ENCODE data around the gene TBC1D1.

- TF ChIP-seq, protein P1, sequence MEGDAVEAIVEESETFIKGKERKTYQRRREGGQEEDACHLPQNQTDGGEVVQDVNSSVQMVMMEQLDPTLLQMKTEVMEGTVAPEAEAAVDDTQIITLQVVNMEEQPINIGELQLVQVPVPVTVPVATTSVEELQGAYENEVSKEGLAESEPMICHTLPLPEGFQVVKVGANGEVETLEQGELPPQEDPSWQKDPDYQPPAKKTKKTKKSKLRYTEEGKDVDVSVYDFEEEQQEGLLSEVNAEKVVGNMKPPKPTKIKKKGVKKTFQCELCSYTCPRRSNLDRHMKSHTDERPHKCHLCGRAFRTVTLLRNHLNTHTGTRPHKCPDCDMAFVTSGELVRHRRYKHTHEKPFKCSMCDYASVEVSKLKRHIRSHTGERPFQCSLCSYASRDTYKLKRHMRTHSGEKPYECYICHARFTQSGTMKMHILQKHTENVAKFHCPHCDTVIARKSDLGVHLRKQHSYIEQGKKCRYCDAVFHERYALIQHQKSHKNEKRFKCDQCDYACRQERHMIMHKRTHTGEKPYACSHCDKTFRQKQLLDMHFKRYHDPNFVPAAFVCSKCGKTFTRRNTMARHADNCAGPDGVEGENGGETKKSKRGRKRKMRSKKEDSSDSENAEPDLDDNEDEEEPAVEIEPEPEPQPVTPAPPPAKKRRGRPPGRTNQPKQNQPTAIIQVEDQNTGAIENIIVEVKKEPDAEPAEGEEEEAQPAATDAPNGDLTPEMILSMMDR (IDR thresholded peaks at IDR 0.05), result no peak
- no peak for TF ChIP-seq POLR2A (IDR thresholded peaks at IDR 0.05)
These were observed 281.2 kb downstream of the TBC1D1 start for GRCh38 chr4:38172078-38172477.
